ENCODE data around the gene CCSER1.

DNA sequence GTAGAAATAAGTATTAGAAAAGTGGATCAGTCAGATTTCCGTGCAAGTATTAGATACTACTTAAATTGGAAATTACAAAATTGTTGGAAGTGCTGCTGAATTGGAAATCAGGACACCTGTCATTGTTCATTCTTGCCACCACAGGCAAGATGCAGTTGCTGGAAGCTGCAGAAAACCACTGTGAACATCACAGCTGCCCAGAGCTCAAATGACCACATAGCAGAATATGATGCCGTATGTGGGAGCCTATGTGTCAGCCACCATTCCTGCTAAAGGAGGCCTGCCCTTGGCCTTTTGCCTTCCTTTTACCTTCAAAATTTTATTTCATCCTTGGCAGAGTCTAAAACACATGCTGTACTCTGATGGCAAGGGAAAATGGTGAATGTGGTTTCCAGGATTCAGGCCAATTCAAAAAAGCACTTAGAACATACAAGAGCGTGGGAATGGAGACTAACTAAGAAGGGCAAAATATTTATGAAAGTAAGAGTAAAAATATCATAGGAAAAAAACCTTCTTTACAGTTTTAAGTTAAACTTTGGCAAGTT is 1171.0 kb downstream of the CCSER1 start:
- TF ChIP-seq CTCF (IDR thresholded peaks at IDR 0.05; ENCODE audit: low read depth, low read length, poor library complexity, severe bottlenecking): no peak
- no peak for TF ChIP-seq EZH2phosphoT487 (IDR thresholded peaks at IDR 0.05; ENCODE audit: borderline replicate concordance, low read length)
